WTC11 (cell line): ENCODE results near the gene EIF4E1B.

Experiments
- CREB1 ChIP-seq: sonication (generic); formaldehyde crosslinking; IDR thresholded peaks from 2 replicates; pipeline ENCODE4 v1.8.0; 2023; ENCODE audit warnings: mild to moderate bottlenecking, missing genetic modification reagents
- CTCF ChIP-seq: fragments of 200-600 bp; IDR thresholded peaks from 2 replicates; pipeline ENCODE4 v1.8.0; 2022; ENCODE audit warnings: antibody characterized with exemption
- E2F4 ChIP-seq: sonication (generic); formaldehyde crosslinking; IDR thresholded peaks from 2 replicates; pipeline ENCODE4 v1.8.1; 2022; ENCODE audit warnings: low read depth, mild to moderate bottlenecking, moderate library complexity, missing genetic modification reagents, borderline replicate concordance
- ESRRA ChIP-seq: sonication (generic); formaldehyde crosslinking; IDR thresholded peaks from 2 replicates; pipeline ENCODE4 v1.8.1; 2022; ENCODE audit warnings: mild to moderate bottlenecking, missing genetic modification reagents, borderline replicate concordance
- ETV6 ChIP-seq: sonication (generic); formaldehyde crosslinking; IDR thresholded peaks from 2 replicates; pipeline ENCODE4 v1.8.1; 2022; ENCODE audit warnings: mild to moderate bottlenecking, missing genetic modification reagents
- MLX ChIP-seq: sonication (generic); formaldehyde crosslinking; IDR thresholded peaks from 2 replicates; pipeline ENCODE4 v1.8.1; 2023; ENCODE audit warnings: mild to moderate bottlenecking, missing genetic modification reagents, moderate library complexity
- NR2C2 ChIP-seq: sonication (generic); formaldehyde crosslinking; IDR thresholded peaks from 2 replicates; pipeline ENCODE4 v1.8.0; 2022; ENCODE audit warnings: mild to moderate bottlenecking, missing genetic modification reagents
- PRDM15 ChIP-seq: sonication (generic); formaldehyde crosslinking; IDR thresholded peaks from 2 replicates; pipeline ENCODE4 v1.8.0; 2022; ENCODE audit warnings: missing genetic modification reagents
- TCF7 ChIP-seq: sonication (generic); formaldehyde crosslinking; IDR thresholded peaks from 2 replicates; pipeline ENCODE4 v1.8.0; 2022; ENCODE audit warnings: mild to moderate bottlenecking, low read depth, missing genetic modification reagents, moderate library complexity
- ZNF219 ChIP-seq: sonication (generic); formaldehyde crosslinking; IDR thresholded peaks from 2 replicates; pipeline ENCODE4 v1.8.0; 2023; ENCODE audit warnings: missing genetic modification reagents, mild to moderate bottlenecking, borderline replicate concordance
- ZNF232 ChIP-seq: sonication (generic); formaldehyde crosslinking; IDR thresholded peaks from 2 replicates; pipeline ENCODE4 v1.8.0; 2022; ENCODE audit warnings: mild to moderate bottlenecking, missing genetic modification reagents
- TF ChIP-seq, protein P1 (sequence below): sonication (generic); formaldehyde crosslinking; IDR thresholded peaks from 2 replicates; pipeline ENCODE4 v1.8.0; 2023; ENCODE audit warnings: mild to moderate bottlenecking, missing genetic modification reagents
- TF ChIP-seq, protein P2 (sequence below): sonication (generic); formaldehyde crosslinking; IDR thresholded peaks from 2 replicates; pipeline ENCODE4 v1.8.0; 2023; ENCODE audit warnings: missing genetic modification reagents
- TF ChIP-seq, protein P3 (sequence below): sonication (generic); formaldehyde crosslinking; IDR thresholded peaks from 2 replicates; pipeline ENCODE4 v1.8.1; 2023; ENCODE audit warnings: mild to moderate bottlenecking, missing genetic modification reagents

GRCh38 chr5:176608937-176609723, 21.3 kb upstream of the EIF4E1B start:
- TF ChIP-seq E2F4 (CRISPR knock-in tag) = no peak
- no peak for TF ChIP-seq MLX (CRISPR knock-in tag)
- no peak for TF ChIP-seq ESRRA (CRISPR knock-in tag)
- TF ChIP-seq, protein P1, sequence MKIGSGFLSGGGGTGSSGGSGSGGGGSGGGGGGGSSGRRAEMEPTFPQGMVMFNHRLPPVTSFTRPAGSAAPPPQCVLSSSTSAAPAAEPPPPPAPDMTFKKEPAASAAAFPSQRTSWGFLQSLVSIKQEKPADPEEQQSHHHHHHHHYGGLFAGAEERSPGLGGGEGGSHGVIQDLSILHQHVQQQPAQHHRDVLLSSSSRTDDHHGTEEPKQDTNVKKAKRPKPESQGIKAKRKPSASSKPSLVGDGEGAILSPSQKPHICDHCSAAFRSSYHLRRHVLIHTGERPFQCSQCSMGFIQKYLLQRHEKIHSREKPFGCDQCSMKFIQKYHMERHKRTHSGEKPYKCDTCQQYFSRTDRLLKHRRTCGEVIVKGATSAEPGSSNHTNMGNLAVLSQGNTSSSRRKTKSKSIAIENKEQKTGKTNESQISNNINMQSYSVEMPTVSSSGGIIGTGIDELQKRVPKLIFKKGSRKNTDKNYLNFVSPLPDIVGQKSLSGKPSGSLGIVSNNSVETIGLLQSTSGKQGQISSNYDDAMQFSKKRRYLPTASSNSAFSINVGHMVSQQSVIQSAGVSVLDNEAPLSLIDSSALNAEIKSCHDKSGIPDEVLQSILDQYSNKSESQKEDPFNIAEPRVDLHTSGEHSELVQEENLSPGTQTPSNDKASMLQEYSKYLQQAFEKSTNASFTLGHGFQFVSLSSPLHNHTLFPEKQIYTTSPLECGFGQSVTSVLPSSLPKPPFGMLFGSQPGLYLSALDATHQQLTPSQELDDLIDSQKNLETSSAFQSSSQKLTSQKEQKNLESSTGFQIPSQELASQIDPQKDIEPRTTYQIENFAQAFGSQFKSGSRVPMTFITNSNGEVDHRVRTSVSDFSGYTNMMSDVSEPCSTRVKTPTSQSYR (CRISPR knock-in tag) = no peak
- TF ChIP-seq ETV6 (CRISPR knock-in tag) = no peak
- TF ChIP-seq CTCF = no peak
- no peak for TF ChIP-seq ZNF232 (CRISPR knock-in tag)
- no peak for TF ChIP-seq NR2C2 (CRISPR knock-in tag)
- TF ChIP-seq CREB1 (CRISPR knock-in tag) = no peak
- TF ChIP-seq, protein P2, sequence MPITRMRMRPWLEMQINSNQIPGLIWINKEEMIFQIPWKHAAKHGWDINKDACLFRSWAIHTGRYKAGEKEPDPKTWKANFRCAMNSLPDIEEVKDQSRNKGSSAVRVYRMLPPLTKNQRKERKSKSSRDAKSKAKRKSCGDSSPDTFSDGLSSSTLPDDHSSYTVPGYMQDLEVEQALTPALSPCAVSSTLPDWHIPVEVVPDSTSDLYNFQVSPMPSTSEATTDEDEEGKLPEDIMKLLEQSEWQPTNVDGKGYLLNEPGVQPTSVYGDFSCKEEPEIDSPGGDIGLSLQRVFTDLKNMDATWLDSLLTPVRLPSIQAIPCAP (CRISPR knock-in tag) = no peak
- no peak for TF ChIP-seq ZNF219 (CRISPR knock-in tag)
- TF ChIP-seq TCF7 = no peak
- TF ChIP-seq, protein P3, sequence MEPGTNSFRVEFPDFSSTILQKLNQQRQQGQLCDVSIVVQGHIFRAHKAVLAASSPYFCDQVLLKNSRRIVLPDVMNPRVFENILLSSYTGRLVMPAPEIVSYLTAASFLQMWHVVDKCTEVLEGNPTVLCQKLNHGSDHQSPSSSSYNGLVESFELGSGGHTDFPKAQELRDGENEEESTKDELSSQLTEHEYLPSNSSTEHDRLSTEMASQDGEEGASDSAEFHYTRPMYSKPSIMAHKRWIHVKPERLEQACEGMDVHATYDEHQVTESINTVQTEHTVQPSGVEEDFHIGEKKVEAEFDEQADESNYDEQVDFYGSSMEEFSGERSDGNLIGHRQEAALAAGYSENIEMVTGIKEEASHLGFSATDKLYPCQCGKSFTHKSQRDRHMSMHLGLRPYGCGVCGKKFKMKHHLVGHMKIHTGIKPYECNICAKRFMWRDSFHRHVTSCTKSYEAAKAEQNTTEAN (CRISPR knock-in tag) = no peak
- TF ChIP-seq PRDM15 (CRISPR knock-in tag) = no peak
